ENCODE results near the gene SEPHS1.

DNA sequence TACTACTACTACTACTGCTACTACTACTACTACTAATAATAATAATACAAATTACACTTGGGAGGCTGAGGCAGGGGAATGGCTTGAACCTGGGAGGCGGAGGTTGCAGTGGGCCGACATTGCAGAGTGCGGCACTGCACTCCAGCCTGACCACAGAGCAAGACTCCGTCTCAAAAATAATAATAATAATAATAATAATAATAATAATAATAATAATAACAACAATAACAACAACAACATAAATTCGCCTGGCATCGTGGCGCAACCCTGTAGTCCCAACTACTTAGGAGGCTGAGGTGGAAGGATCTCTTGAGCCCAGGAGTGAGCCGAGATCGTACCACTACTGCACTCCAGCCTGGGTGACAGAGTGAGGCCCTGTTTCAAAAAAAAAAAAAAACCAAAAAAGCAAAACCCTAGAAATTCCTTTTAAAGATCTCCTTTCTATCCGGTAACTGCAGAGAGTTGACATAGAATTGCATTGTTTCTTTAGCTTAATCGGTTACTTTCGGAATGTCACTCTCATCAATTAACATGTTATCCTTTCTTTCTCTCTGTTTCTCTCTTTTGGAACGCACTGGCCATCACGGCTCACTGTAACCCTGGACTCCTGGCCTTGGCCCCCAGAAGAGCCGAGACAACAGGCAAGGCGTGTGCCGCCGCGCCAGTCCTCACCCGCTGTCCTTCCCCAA lies 49.2 kb downstream of the SEPHS1 start:
- TF ChIP-seq, protein P1, sequence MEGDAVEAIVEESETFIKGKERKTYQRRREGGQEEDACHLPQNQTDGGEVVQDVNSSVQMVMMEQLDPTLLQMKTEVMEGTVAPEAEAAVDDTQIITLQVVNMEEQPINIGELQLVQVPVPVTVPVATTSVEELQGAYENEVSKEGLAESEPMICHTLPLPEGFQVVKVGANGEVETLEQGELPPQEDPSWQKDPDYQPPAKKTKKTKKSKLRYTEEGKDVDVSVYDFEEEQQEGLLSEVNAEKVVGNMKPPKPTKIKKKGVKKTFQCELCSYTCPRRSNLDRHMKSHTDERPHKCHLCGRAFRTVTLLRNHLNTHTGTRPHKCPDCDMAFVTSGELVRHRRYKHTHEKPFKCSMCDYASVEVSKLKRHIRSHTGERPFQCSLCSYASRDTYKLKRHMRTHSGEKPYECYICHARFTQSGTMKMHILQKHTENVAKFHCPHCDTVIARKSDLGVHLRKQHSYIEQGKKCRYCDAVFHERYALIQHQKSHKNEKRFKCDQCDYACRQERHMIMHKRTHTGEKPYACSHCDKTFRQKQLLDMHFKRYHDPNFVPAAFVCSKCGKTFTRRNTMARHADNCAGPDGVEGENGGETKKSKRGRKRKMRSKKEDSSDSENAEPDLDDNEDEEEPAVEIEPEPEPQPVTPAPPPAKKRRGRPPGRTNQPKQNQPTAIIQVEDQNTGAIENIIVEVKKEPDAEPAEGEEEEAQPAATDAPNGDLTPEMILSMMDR (IDR thresholded peaks at IDR 0.05): no peak
- TF ChIP-seq POLR2A (IDR thresholded peaks at IDR 0.05): no peak
